Measurements from ENCODE around the gene RAD52. TPM values are rescaled to one million over a fixed set of nuclear protein-coding genes. Genes with fewer than 3 reads are reported as not detected.

The RAD52 gene
- total RNA-seq, 1 experiment from 2014 or later = 27.9 TPM

GRCh38 chr12:897386-897785, 52.1 kb downstream of the RAD52 start:
- Mint-ChIP-seq H3K9me3 (ENCODE audit: unreplicated experiment) (no peaks in the 10 kb centered on the region), H3K27me3 (ENCODE audit: insufficient read depth, unreplicated experiment) (no peaks in the 10 kb centered on the region), H3K4me1 (ENCODE audit: insufficient read depth, unreplicated experiment) (peaks cover 6% of the 10 kb centered on the region), H3K27ac (ENCODE audit: low read depth, unreplicated experiment) (no peak overlapping the region), H3K4me3 (ENCODE audit: unreplicated experiment) (no peak overlapping the region), H3K36me3 (ENCODE audit: insufficient read depth, unreplicated experiment) (peaks cover 85% of the 10 kb centered on the region)
- TF ChIP-seq CTCF (IDR thresholded peaks at IDR 0.05; ENCODE audit: unreplicated experiment) = no peak
- DNase-seq (ENCODE audit: unreplicated experiment) = no peak
- CTCF ChIA-PET = interaction anchor here (0.6 to 1.0 kb wide), 3 partner anchors 11 to 81 kb away, joined by 3 to 4 read pairs (median 3); no protein-coding TSS in a partner anchor
- BruUV-seq (replicated peaks) = no TSS peak
- intact Hi-C loops (cut with micrococcal nuclease) = loop anchor here (10.0 kb wide), 1 partner anchor 687 kb away; no protein-coding TSS in a partner anchor
- POLR2A ChIA-PET = interaction anchor here (0.6 to 1.4 kb wide), 4 partner anchors 10 to 327 kb away, joined by 3 to 6 read pairs (median 4); no protein-coding TSS in a partner anchor

- no TSS peak for BruUV-seq (replicated peaks)
- Mint-ChIP-seq H3K4me3 (ENCODE audit: unreplicated experiment) (no peak overlapping the region), H3K27ac (ENCODE audit: low read depth, unreplicated experiment) (no peak overlapping the region), H3K4me1 (ENCODE audit: insufficient read depth, unreplicated experiment) (peaks cover 6% of the 10 kb centered on the region), H3K36me3 (ENCODE audit: insufficient read depth, unreplicated experiment) (peaks cover 85% of the 10 kb centered on the region), H3K9me3 (ENCODE audit: unreplicated experiment) (no peaks in the 10 kb centered on the region), H3K27me3 (ENCODE audit: insufficient read depth, unreplicated experiment) (no peaks in the 10 kb centered on the region)
- no peak for DNase-seq (ENCODE audit: unreplicated experiment)
- POLR2A ChIA-PET = interaction anchor here (1.2 kb wide), 1 partner anchor 9 kb away, joined by 4 read pairs; no protein-coding TSS in a partner anchor
- intact Hi-C loops (cut with micrococcal nuclease) = loop anchor here (10.0 kb wide), 1 partner anchor 689 kb away; no protein-coding TSS in a partner anchor
- no peak for TF ChIP-seq CTCF (IDR thresholded peaks at IDR 0.05; ENCODE audit: unreplicated experiment)
- CTCF ChIA-PET = interaction anchor here (0.6 kb wide), 1 partner anchor 453 kb away, joined by 4 read pairs; no protein-coding TSS in a partner anchor
Measured at GRCh38 chr12:896031-896430, 53.5 kb downstream of the RAD52 start.

- H3K9me3 Mint-ChIP-seq (ENCODE audit: unreplicated experiment) = no peaks in the 10 kb centered on the region
- H3K27me3 Mint-ChIP-seq (ENCODE audit: insufficient read depth, unreplicated experiment) = no peaks in the 10 kb centered on the region
- TF ChIP-seq CTCF (IDR thresholded peaks at IDR 0.05; ENCODE audit: unreplicated experiment) = no peak
- intact Hi-C loops (cut with micrococcal nuclease) = loop anchor here (5.0 to 10.0 kb wide), 2 partner anchors 77 to 691 kb away; no protein-coding TSS in a partner anchor
- H3K4me3 Mint-ChIP-seq (ENCODE audit: unreplicated experiment) = no peak overlapping the region
- peaks cover 6% of the 10 kb centered on the region for H3K4me1 Mint-ChIP-seq (ENCODE audit: insufficient read depth, unreplicated experiment)
- no TSS peak for BruUV-seq (replicated peaks)
- CTCF ChIA-PET = interaction anchor here (0.8 to 1.3 kb wide), 2 partner anchors 77 to 325 kb away, joined by 3 to 5 read pairs; no protein-coding TSS in a partner anchor
- POLR2A ChIA-PET = interaction anchor here (0.8 to 1.5 kb wide), 4 partner anchors 10 to 139 kb away, joined by 3 to 5 read pairs (median 4); no protein-coding TSS in a partner anchor
- peaks cover 85% of the 10 kb centered on the region for H3K36me3 Mint-ChIP-seq (ENCODE audit: insufficient read depth, unreplicated experiment)
- no peak for DNase-seq (ENCODE audit: unreplicated experiment)
- H3K27ac Mint-ChIP-seq (ENCODE audit: low read depth, unreplicated experiment) = no peak overlapping the region
Measured at GRCh38 chr12:894226-894625, 55.3 kb downstream of the RAD52 start.

- Mint-ChIP-seq H3K36me3 (ENCODE audit: insufficient read depth, unreplicated experiment) (peaks cover 100% of the 10 kb centered on the region), H3K27ac (ENCODE audit: low read depth, unreplicated experiment) (no peak overlapping the region)
- CTCF ChIA-PET = interaction anchor here (0.6 kb wide), 1 partner anchor 12 kb away, joined by 4 read pairs; no protein-coding TSS in a partner anchor
Measured at GRCh38 chr12:886206-886605, 63.3 kb downstream of the RAD52 start.

More at GRCh38 chr12:886206-886605, 63.3 kb downstream of the RAD52 start:
- BruUV-seq (replicated peaks) = no TSS peak
- intact Hi-C loops (cut with micrococcal nuclease) = no loop called here
- no peak for DNase-seq (ENCODE audit: unreplicated experiment)
- H3K4me1 Mint-ChIP-seq (ENCODE audit: insufficient read depth, unreplicated experiment) = no peaks in the 10 kb centered on the region
- H3K4me3 Mint-ChIP-seq (ENCODE audit: unreplicated experiment) = no peak overlapping the region
- POLR2A ChIA-PET = interaction anchor here (0.9 to 2.2 kb wide), 2 partner anchors 10 to 24 kb away, joined by 4 to 7 read pairs; no protein-coding TSS in a partner anchor
- H3K27me3 Mint-ChIP-seq (ENCODE audit: insufficient read depth, unreplicated experiment) = no peaks in the 10 kb centered on the region
- TF ChIP-seq CTCF (IDR thresholded peaks at IDR 0.05; ENCODE audit: unreplicated experiment) = no peak
- no peaks in the 10 kb centered on the region for H3K9me3 Mint-ChIP-seq (ENCODE audit: unreplicated experiment)

Measured in MCF 10A (cell line).